Activated CD8-positive, alpha-beta memory T cell treated with anti-CD3 and anti-CD28 coated beads for 24 hours (primary cell): ENCODE results near the gene HS2ST1.

Experiments
- DNase-seq: peaks from one replicate; pipeline ENCODE4 v3.0.0-alpha.2; 2020

Gene HS2ST1

GRCh38 chr1:87074001-87074795 is 159.8 kb downstream of the HS2ST1 start:
- DNase-seq = no peak

GRCh38 chr1:87077959-87078639 is 163.7 kb downstream of the HS2ST1 start:
- DNase-seq = no peak

DNA sequence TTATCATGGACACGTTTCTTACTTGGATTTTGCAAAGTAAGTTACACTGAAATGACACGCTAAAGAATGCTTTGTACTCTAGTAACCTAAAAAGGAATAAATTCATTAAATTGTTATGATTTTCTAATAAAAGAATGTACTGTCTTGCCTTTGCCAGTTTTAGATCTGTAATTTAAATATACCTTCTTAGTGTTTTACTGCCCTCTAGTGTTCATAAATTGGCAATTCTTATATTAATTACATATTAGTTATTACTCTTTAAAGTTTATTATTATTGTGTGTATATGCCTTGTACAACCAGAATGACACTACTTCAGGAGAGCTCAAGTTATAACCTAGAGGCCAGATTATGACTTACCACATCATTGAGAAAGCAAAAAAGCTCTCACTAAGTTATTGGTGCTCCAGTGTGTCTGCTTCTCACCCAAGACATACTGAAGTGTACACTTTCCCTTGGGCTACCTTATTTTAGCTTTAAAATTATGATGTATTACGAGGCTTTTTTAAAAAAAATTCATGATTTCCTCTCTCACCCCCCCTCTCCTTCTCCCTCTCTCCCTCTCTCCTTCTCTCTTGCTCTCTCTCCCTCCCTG is 169.9 kb downstream of the HS2ST1 start:
- no peak for DNase-seq

DNA sequence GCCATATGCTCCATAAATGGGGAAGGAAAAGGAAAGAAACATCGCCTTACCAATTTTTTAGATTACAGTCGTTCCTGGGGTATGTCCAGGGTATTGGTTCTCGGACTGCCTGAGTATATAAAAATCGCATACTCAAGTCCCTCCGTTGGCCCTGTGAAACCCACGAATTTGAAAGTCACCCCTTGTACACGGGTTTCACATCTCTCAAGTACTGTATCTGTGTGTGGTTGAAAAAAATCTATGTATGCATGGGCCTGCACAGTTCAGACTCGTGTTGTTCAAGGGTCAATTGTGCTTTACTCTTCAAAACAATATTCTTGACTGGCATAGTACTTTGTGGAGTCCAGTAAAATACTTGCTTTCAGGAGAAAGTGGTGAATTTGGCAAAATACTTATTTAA is 171.7 kb downstream of the HS2ST1 start:
- DNase-seq = no peak

GRCh38 chr1:87089070-87089736 is 174.8 kb downstream of the HS2ST1 start:
- DNase-seq = no peak

- DNase-seq = no peak
Observed at GRCh38 chr1:87089823-87090222, 175.4 kb downstream of the HS2ST1 start.

DNA sequence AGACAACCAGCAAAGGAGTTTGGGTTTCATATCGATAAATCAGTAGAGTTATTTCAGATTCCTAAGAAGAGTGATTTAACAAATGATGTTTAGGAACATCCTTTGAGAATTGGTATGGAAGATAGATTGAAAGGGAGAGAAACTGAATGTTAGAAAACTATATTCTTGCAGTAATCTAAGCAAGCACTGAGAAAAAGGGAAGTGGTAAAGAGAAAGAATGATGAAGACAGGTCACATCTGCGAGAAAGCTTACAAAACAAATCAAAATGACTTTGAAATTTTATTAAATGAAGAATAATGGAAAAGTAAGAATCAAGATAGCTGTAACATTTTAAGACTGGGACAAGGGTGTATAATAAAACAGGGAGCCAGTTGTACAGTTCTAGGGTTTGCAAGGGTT is 177.0 kb downstream of the HS2ST1 start:
- no peak for DNase-seq

DNA sequence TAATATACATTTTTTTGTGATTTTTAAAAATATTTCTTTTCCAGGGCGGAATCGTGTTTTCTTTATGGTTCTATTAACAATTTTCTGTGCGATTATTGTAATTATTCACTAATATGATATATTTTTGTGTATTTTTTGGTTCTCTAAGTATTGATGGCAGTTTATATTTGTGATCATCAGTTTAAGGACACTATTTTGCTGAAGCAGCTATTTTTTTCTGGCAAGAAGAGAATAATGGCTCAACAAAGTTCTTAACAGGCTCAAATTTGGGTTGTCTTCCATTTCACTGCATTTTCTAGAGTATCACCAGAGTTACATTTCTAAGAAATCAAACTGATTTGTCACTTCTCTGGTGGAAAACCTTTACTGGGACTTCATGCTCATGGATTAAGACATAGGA is 178.4 kb downstream of the HS2ST1 start:
- no peak for DNase-seq

- DNase-seq = no peak
Observed at GRCh38 chr1:87093286-87093685, 178.9 kb downstream of the HS2ST1 start.

- DNase-seq = no peak
Observed at GRCh38 chr1:87094238-87094637, 179.8 kb downstream of the HS2ST1 start.

- no peak for DNase-seq
Observed at GRCh38 chr1:87100271-87100670, 185.8 kb downstream of the HS2ST1 start.

GRCh38 chr1:87103074-87103473 is 188.6 kb downstream of the HS2ST1 start:
- DNase-seq = no peak

DNA sequence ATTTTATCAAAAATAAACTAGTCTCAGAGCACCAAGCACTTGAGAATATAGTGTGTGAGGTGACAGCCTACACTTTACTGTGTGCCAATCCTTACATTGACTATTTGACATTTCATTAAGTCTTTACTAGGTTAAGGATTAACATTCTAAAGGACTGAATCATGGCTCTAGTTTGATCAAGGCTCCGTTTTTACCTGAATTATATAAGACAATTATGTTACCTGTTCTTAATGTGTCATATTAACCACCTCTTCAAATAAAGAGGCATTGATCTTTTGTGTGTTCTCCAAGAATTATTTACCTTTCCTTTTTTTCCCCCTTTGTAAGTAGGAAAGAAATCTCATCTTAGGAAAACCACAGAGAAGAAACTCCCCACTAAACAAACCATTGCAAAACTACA is 189.7 kb downstream of the HS2ST1 start:
- no peak for DNase-seq

DNA sequence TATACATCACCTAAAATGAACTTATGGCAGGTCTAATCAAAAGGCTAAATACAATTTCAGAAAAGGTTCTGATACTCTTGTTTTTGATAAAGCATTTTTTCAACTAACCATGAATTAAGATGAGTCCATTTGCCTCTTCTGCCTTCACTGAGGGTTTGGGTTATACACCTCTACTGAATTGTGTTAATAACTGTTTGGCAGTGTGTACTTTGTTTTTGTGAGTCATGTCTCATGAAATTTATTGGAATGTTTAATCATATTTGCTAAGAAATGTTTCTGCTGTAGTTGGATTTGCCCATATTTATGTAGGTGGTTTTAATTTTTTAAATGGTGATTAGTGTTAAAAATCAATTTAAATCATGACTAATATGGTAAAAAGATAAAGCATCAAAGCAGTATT is 190.5 kb downstream of the HS2ST1 start:
- DNase-seq = no peak

- DNase-seq = no peak
Observed at GRCh38 chr1:87106144-87106543, 191.7 kb downstream of the HS2ST1 start.

DNA sequence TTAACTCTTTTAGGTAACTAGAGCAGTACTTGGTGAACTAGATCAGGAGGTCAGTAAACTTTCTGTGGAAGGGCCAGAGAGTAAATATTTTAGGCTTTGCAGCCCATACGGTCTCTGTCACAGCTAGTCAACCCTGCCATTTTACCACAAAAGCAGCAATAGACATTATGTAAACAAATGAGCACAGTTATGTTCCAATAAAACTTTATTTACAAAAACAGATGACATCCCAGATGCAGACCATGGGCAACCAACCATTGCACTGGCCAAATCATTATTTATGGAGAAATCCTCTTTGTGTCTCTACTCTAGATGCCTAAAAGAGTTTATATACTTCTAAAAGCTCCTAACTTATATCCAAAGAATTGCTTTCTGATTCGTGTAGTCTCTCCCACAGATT is 192.4 kb downstream of the HS2ST1 start:
- no peak for DNase-seq

DNA sequence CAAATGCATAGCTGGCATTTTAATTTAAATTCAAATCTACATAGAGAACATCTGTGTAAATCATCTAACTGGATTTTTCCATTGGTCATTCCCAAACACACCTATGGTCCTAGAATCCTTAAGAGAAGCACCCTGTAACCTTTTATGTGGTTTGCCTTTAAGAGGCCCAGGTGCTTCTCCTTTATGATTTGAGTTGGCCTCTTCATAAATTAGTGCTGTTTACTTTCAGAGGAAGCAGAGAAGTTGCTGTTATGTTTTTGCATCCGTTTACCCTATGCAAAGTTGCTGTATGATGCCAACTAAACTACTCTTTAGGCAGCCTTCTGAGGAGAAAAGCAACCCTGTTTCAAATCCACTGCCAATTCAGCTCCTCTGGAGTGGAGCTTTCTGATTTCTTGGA is 193.8 kb downstream of the HS2ST1 start:
- DNase-seq = no peak

GRCh38 chr1:87108814-87109411 is 194.5 kb downstream of the HS2ST1 start:
- DNase-seq = no peak

DNA sequence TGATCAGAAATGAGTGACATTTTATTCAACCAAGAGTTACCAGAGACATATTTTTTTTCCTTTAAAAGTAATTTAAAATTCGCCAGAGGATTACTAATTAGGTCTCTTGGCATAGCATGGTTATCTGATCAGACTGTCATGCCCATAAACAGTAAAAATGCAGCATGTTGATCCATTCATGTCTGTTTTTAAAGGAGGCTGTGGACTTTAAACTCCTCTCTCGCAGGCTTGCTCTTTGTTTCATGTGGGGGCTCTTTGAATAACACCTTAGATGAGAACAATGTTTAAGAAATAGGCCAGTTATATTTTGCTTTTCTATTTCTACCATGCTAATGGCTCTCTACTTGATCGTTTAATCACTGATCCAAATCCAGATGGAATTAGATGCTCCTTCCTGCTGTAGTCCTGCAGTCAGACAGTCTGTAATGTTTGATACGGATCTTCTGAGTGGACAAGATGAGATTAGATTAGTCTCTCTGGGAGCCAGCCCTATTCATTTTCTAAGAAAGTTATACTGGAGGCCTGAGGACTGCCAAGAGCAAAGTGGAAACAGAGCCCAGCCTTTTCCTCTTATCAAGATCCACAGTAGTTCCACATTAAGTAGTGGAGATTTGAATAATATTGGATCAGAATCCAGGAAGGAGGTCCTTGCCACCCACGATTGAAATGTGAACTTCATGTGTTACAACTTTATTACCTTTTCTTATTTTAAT is 197.4 kb downstream of the HS2ST1 start:
- no peak for DNase-seq

GRCh38 chr1:87113313-87113712 is 198.9 kb downstream of the HS2ST1 start:
- DNase-seq = no peak

GRCh38 chr1:87115317-87115890 is 201.0 kb downstream of the HS2ST1 start:
- DNase-seq = no peak

GRCh38 chr1:87115891-87116290 is 201.5 kb downstream of the HS2ST1 start:
- DNase-seq = no peak
